Measurements from ENCODE around the gene GALNTL6.

- no peak for TF ChIP-seq YY1 (IDR thresholded peaks at IDR 0.05; ENCODE audit: insufficient read depth, insufficient read length)
- no peak for TF ChIP-seq ZNF274 (IDR thresholded peaks at IDR 0.05; ENCODE audit: low read depth, low read length)
- no peak for TF ChIP-seq SUZ12 (IDR thresholded peaks at IDR 0.05; ENCODE audit: extremely low read depth, insufficient read depth, insufficient read length)
Observed at GRCh38 chr4:172951679-172952451, 1138.7 kb downstream of the GALNTL6 start.
